DMS53 (cell line): Measurements from ENCODE around the gene OR2V2.
"Not testable (repeated sequence)": the region's sequence is repeated elsewhere in the genome, so short reads cannot be mapped to it uniquely, and the experiment has no call there.

Experiments
- DNase-seq: peaks from one replicate; lab custom pipeline; 2025; lab: John Stamatoyannopoulos, UW

The OR2V2 gene

GRCh38 chr5:181146927-181147636 is at the start of gene OR2V2:
TSS of gene OR2V2 (plus strand) at chr5:181147586. CDS start at chr5:181154943, 7,357 bp downstream.
- DNase-seq, result not testable (repeated sequence)

GRCh38 chr5:181097759-181098491 is 49.5 kb upstream of the OR2V2 start:
- DNase-seq, result not testable (repeated sequence)

- peak; percentile 28 for DNase-seq
Observed at GRCh38 chr5:181098762-181099601, 48.4 kb upstream of the OR2V2 start.

- DNase-seq, result peak; percentile 28
Observed at GRCh38 chr5:181099602-181100086, 47.7 kb upstream of the OR2V2 start.

GRCh38 chr5:181100121-181100875 is 47.1 kb upstream of the OR2V2 start:
- DNase-seq, result peak; percentile 27

- not testable (repeated sequence) for DNase-seq
Observed at GRCh38 chr5:181101030-181101641, 46.2 kb upstream of the OR2V2 start.

- not testable (repeated sequence) for DNase-seq
Observed at GRCh38 chr5:181101930-181102674, 45.3 kb upstream of the OR2V2 start.

GRCh38 chr5:181104259-181104568 is 43.2 kb upstream of the OR2V2 start:
- DNase-seq, result not testable (repeated sequence)

GRCh38 chr5:181104606-181105390 is 42.6 kb upstream of the OR2V2 start:
- DNase-seq, result not testable (repeated sequence)

GRCh38 chr5:181105391-181106025 is 41.9 kb upstream of the OR2V2 start:
- no peak for DNase-seq

GRCh38 chr5:181107699-181108098 is 39.7 kb upstream of the OR2V2 start:
- DNase-seq, result no peak

- DNase-seq, result no peak
Observed at GRCh38 chr5:181108578-181109165, 38.7 kb upstream of the OR2V2 start.

- DNase-seq, result no peak
Observed at GRCh38 chr5:181109489-181110013, 37.8 kb upstream of the OR2V2 start.

- no peak for DNase-seq
Observed at GRCh38 chr5:181111010-181111409, 36.4 kb upstream of the OR2V2 start.

- no peak for DNase-seq
Observed at GRCh38 chr5:181112476-181112875, 34.9 kb upstream of the OR2V2 start.

GRCh38 chr5:181113572-181113971 is 33.8 kb upstream of the OR2V2 start:
- not testable (repeated sequence) for DNase-seq

GRCh38 chr5:181114284-181114843 is 33.0 kb upstream of the OR2V2 start:
- DNase-seq, result no peak
